Cortex of kidney (tissue), 1 donor: ENCODE measurements around the gene FUCA1.

ENCODE experiments used
- DNase-seq: peaks from one replicate; lab custom pipeline; 2025; lab: John Stamatoyannopoulos, UW

FUCA1 gene

GRCh38 chr1:23801338-23801748 lies 66.7 kb downstream of the FUCA1 start:
- DNase-seq, result no peak

- DNase-seq, result peak; percentile 49
These were observed 67.4 kb downstream of the FUCA1 start, which contains the start of gene GALE for GRCh38 chr1:23800400-23801337. TSS of gene GALE (minus strand) at chr1:23800754. CDS start at chr1:23799007, 1,747 bp downstream.

DNA sequence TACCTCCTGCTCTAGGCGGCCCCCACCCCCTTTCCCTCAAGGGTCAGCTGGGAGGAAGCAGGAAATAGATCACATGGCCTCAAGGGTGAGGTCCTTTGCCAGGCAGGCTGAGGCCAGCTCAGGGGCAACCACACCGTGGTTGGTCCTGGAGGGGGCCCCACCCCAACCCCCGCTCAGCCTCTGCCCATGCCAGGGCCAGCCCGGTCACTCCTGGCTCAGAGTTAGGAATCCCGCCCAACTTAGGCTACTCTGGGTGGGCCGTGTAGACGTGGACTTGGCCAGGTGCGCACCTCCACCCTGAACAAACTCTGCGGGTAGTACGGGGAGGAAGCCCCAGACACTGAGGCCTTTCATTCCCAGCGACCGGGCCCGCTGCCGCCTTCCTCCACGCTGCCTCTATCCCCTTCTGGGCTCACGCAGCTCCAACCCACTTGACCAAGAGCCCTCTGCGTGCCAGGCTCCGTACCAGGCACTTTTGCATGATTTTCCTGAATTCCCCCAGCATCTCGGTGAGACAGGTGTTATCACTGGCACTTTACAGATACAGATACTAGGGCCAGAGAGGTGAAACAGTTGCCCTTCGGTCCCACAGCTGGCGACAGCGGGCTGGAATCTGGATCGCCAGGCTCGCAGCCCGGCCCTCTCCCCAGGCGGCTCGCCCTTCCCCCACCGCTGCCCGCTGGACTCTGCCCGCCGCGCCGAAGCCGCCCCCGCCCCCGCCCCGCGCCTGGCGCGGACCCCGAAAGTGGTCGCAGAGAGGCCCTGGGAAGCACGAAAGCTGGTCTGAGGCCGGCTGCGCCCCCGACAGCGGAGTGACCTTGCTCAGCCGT lies 68.3 kb downstream of the FUCA1 start:
- no peak for DNase-seq

GRCh38 chr1:23799255-23799569 lies 68.9 kb downstream of the FUCA1 start:
- no peak for DNase-seq

GRCh38 chr1:23798662-23799142 lies 69.4 kb downstream of the FUCA1 start:
- DNase-seq, result no peak

- DNase-seq, result no peak
These were observed 70.3 kb downstream of the FUCA1 start for GRCh38 chr1:23797478-23798448.

- no peak for DNase-seq
These were observed 71.4 kb downstream of the FUCA1 start for GRCh38 chr1:23796466-23797271.

GRCh38 chr1:23795676-23796465 lies 72.2 kb downstream of the FUCA1 start:
- DNase-seq, result no peak
